HFFc6 (cell line): ENCODE results near the gene TMEM50B. TPM values are rescaled to one million over a fixed set of nuclear protein-coding genes. Genes with fewer than 3 reads are reported as not detected.
"Not testable (repeated sequence)": the region's sequence is repeated elsewhere in the genome, so short reads cannot be mapped to it uniquely, and the experiment has no call there.

Experiments used
- DNase-seq: peaks from one replicate; pipeline ENCODE4 v3.0.0-alpha.2; 2018
- H3K27ac Mint-ChIP-seq: 2 replicates; pipeline ENCODE4 v1.8.0; 2020; ENCODE audit warnings: mild to moderate bottlenecking, mixed read lengths
- H3K27me3 Mint-ChIP-seq: 2 replicates; pipeline ENCODE4 v1.8.0; 2021; ENCODE audit warnings: mild to moderate bottlenecking, moderate library complexity, mixed read lengths; ENCODE audit not compliant: insufficient read depth
- H3K36me3 Mint-ChIP-seq: 2 replicates; pipeline ENCODE4 v1.8.0; 2021; ENCODE audit warnings: low read depth, mixed read lengths
- H3K4me1 Mint-ChIP-seq: 2 replicates; pipeline ENCODE4 v1.8.0; 2020; ENCODE audit warnings: low read depth, mixed read lengths
- H3K4me3 Mint-ChIP-seq: 2 replicates; pipeline ENCODE4 v1.8.0; 2020; ENCODE audit warnings: mild to moderate bottlenecking, moderate library complexity, mixed read lengths
- H3K9me3 Mint-ChIP-seq: 2 replicates; pipeline ENCODE4 v1.8.0; 2020; ENCODE audit warnings: mild to moderate bottlenecking, mixed read lengths
- total RNA-seq, 6 experiments: library from RNA; stranded (reverse); fragmentation: NEBNext Ultra II Directional; extraction: Animal tissue kit (Norgen Biotek cat#: 25700); gene quantifications; 2 replicates in 1 of 6; 3 replicates in 5 of 6; pipeline ENCODE4 v1.2.3, GENCODE V29; 2021
- TF ChIP-seq, protein P1 (sequence below): fragments of 200-600 bp; sonication (generic); IDR thresholded peaks from 2 replicates; pipeline ENCODE4 v1.5.0; 2021; ENCODE audit warnings: antibody characterized with exemption, mild to moderate bottlenecking

The TMEM50B gene
- total RNA-seq, 6 experiments from 2014 or later = 22.9 to 30.3 (median 24.5) TPM

GRCh38 chr21:33478182-33478581 is 1.6 kb downstream of the TMEM50B start:
- peak overlapping the region; percentile 97 for H3K4me3 Mint-ChIP-seq
- peaks cover 6% of the 10 kb centered on the region for H3K9me3 Mint-ChIP-seq
- H3K27ac Mint-ChIP-seq = peak overlapping the region; percentile 77
- peaks cover 19% of the 10 kb centered on the region for H3K4me1 Mint-ChIP-seq
- H3K27me3 Mint-ChIP-seq = peaks cover 4% of the 10 kb centered on the region
- no peak for DNase-seq
- TF ChIP-seq, protein P1, sequence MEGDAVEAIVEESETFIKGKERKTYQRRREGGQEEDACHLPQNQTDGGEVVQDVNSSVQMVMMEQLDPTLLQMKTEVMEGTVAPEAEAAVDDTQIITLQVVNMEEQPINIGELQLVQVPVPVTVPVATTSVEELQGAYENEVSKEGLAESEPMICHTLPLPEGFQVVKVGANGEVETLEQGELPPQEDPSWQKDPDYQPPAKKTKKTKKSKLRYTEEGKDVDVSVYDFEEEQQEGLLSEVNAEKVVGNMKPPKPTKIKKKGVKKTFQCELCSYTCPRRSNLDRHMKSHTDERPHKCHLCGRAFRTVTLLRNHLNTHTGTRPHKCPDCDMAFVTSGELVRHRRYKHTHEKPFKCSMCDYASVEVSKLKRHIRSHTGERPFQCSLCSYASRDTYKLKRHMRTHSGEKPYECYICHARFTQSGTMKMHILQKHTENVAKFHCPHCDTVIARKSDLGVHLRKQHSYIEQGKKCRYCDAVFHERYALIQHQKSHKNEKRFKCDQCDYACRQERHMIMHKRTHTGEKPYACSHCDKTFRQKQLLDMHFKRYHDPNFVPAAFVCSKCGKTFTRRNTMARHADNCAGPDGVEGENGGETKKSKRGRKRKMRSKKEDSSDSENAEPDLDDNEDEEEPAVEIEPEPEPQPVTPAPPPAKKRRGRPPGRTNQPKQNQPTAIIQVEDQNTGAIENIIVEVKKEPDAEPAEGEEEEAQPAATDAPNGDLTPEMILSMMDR = no peak
- H3K36me3 Mint-ChIP-seq = peaks cover 6% of the 10 kb centered on the region

GRCh38 chr21:33477066-33477465 is 2.7 kb downstream of the TMEM50B start:
- Mint-ChIP-seq H3K27me3 (peaks cover 4% of the 10 kb centered on the region), H3K36me3 (peaks cover 11% of the 10 kb centered on the region), H3K4me3 (no peak overlapping the region), H3K9me3 (peaks cover 12% of the 10 kb centered on the region), H3K27ac (no peak overlapping the region), H3K4me1 (peaks cover 19% of the 10 kb centered on the region)
- TF ChIP-seq, protein P1 = no peak
- DNase-seq = no peak

DNA sequence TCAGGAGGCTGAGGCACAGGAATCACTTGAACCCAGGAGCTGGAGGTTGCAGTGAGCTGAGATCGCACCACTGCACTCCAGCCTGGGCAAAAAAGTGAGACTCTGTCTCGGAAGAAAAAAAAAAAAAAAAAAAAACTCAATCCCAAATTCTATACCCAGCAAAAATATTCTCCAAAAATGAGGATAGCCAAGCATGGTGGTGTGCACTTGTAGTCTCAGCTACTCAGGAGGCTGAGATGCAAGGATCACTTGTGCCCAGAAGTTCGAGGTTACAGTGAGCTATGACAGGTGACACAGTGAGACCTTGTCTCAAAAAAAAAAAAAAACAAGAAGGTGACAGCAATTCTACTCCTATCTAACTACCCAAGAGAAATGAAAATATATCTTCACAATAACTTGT is 6.4 kb downstream of the TMEM50B start:
- Mint-ChIP-seq H3K27me3 (no peaks in the 10 kb centered on the region), H3K4me1 (peaks cover 9% of the 10 kb centered on the region), H3K36me3 (peaks cover 11% of the 10 kb centered on the region), H3K27ac (no peak overlapping the region), H3K4me3 (no peak overlapping the region), H3K9me3 (peaks cover 12% of the 10 kb centered on the region)
- no peak for DNase-seq
- TF ChIP-seq, protein P1 = no peak

GRCh38 chr21:33470701-33471100 is 9.1 kb downstream of the TMEM50B start:
- H3K9me3 Mint-ChIP-seq = peaks cover 12% of the 10 kb centered on the region
- H3K36me3 Mint-ChIP-seq = peaks cover 11% of the 10 kb centered on the region
- H3K4me1 Mint-ChIP-seq = 0 out of 2 replicates have a peak, but pooled peaks cover 5% of the 10 kb centered on the region
- TF ChIP-seq, protein P1 = no peak
- H3K27me3 Mint-ChIP-seq = no peaks in the 10 kb centered on the region
- H3K4me3 Mint-ChIP-seq = no peak overlapping the region
- no peak overlapping the region for H3K27ac Mint-ChIP-seq
- no peak for DNase-seq

DNA sequence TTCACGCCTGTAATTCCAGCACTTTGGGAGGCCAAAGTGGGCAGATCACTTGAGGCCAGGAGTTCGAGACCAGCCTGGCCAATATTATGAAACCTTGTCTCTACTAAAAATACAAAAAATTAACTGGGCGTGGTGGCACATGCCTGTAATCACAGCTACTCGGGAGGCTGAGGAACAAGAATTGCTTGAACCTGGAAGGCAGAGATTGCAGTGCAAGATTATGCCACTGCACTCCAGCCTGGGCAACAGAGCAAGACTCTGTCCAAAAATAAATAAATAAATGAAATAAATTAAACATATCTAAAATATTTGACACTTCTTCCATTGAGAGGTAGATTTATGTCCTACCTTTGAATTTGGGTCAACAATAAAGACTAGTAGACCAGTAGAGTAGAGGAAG is 10.6 kb downstream of the TMEM50B start:
- H3K27ac Mint-ChIP-seq, H3K4me3 Mint-ChIP-seq, H3K27me3 Mint-ChIP-seq, DNase-seq, H3K4me1 Mint-ChIP-seq: not testable (repeated sequence)
- Mint-ChIP-seq H3K36me3 (peaks cover 11% of the 10 kb centered on the region), H3K9me3 (peaks cover 12% of the 10 kb centered on the region)

DNA sequence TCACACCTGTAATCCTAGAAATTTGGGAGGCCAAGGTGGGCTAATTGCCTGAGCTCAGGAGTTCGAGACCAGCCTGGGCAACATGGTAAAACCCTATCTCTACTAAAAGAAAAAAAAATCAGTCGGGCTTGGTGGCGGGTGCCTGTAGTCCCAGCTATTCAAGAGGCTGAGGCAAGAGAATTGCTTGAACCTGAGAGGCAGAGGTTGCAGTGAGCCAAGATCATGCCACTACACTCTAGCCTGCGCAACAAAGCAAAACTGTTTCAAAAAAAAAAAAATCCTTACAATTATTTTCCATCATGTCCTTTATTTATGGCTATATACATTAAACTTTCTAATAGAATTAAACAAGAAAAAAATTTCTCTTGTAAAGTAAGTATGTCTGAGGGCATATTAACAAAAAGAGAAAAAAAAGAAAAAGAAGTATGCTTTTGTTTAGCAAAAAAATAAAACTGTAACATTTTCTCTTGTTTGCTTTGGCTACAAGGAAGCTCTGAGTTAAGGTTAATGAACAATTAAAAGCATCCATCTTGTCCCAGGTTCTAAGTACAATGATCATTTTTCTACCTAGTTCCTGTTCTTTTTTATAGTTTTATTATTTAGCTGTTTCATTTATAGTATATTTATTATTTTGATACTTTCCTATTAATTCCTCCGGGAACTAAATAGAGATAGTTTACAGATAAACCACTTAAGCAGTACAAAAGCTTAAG is 18.1 kb downstream of the TMEM50B start:
- H3K27ac Mint-ChIP-seq = no peak overlapping the region
- TF ChIP-seq, protein P1 = no peak
- no peaks in the 10 kb centered on the region for H3K36me3 Mint-ChIP-seq
- H3K27me3 Mint-ChIP-seq = no peaks in the 10 kb centered on the region
- DNase-seq = no peak
- H3K4me3 Mint-ChIP-seq = no peak overlapping the region
- H3K9me3 Mint-ChIP-seq = no peaks in the 10 kb centered on the region
- H3K4me1 Mint-ChIP-seq = peaks cover 13% of the 10 kb centered on the region
